HL-60 (cell line): ENCODE measurements around the gene VSTM1.

Experiments used
- POLR2AphosphoS5 ChIP-seq: IDR thresholded peaks from 2 replicates; pipeline ENCODE4 v1.6.1; 2012; ENCODE audit warnings: low read depth
- TF ChIP-seq, protein P1 (sequence below): IDR thresholded peaks from one replicate; pipeline ENCODE4 v1.5.1; 2011; ENCODE audit warnings: low read length, control low read depth, inconsistent platforms; ENCODE audit not compliant: insufficient read depth
- TF ChIP-seq, protein P2 (sequence below): IDR thresholded peaks from 2 replicates; pipeline ENCODE4 v1.6.1; 2012; ENCODE audit warnings: low read depth; ENCODE audit not compliant: insufficient replicate concordance

- TF ChIP-seq, protein P1, sequence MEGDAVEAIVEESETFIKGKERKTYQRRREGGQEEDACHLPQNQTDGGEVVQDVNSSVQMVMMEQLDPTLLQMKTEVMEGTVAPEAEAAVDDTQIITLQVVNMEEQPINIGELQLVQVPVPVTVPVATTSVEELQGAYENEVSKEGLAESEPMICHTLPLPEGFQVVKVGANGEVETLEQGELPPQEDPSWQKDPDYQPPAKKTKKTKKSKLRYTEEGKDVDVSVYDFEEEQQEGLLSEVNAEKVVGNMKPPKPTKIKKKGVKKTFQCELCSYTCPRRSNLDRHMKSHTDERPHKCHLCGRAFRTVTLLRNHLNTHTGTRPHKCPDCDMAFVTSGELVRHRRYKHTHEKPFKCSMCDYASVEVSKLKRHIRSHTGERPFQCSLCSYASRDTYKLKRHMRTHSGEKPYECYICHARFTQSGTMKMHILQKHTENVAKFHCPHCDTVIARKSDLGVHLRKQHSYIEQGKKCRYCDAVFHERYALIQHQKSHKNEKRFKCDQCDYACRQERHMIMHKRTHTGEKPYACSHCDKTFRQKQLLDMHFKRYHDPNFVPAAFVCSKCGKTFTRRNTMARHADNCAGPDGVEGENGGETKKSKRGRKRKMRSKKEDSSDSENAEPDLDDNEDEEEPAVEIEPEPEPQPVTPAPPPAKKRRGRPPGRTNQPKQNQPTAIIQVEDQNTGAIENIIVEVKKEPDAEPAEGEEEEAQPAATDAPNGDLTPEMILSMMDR, result no peak
- TF ChIP-seq, protein P2, sequence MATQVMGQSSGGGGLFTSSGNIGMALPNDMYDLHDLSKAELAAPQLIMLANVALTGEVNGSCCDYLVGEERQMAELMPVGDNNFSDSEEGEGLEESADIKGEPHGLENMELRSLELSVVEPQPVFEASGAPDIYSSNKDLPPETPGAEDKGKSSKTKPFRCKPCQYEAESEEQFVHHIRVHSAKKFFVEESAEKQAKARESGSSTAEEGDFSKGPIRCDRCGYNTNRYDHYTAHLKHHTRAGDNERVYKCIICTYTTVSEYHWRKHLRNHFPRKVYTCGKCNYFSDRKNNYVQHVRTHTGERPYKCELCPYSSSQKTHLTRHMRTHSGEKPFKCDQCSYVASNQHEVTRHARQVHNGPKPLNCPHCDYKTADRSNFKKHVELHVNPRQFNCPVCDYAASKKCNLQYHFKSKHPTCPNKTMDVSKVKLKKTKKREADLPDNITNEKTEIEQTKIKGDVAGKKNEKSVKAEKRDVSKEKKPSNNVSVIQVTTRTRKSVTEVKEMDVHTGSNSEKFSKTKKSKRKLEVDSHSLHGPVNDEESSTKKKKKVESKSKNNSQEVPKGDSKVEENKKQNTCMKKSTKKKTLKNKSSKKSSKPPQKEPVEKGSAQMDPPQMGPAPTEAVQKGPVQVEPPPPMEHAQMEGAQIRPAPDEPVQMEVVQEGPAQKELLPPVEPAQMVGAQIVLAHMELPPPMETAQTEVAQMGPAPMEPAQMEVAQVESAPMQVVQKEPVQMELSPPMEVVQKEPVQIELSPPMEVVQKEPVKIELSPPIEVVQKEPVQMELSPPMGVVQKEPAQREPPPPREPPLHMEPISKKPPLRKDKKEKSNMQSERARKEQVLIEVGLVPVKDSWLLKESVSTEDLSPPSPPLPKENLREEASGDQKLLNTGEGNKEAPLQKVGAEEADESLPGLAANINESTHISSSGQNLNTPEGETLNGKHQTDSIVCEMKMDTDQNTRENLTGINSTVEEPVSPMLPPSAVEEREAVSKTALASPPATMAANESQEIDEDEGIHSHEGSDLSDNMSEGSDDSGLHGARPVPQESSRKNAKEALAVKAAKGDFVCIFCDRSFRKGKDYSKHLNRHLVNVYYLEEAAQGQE, result no peak
- no peak for TF ChIP-seq POLR2AphosphoS5
These were observed 52.0 kb downstream of the VSTM1 start for GRCh38 chr19:54011507-54012211.
